Measurements from ENCODE around the gene DOK6. TPM values are rescaled to one million over a fixed set of nuclear protein-coding genes. Genes with fewer than 3 reads are reported as not detected.

The DOK6 gene
- total RNA-seq, 1 experiment from 2014 or later = not detected

DNA sequence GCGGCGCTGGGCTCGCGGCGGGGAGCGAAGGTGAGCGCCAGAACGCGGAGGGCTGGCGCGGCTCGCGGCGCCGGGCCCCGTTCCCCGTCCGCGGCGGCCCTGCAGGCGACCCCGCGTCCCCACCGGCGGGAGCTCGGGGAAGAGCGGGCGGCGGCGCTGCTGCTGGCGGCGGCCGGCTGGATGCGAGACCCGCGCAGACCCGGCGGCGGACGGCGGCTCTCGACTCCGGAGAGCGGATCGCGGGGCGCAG, 213 bp downstream of the DOK6 start:
- Histone ChIP-seq H2AFZ (ENCODE audit: low read length) (no peak overlapping the region), H3K79me2 (ENCODE audit: low read length) (no peaks in the 10 kb centered on the region), H3K36me3 (ENCODE audit: low read depth, low read length) (no peaks in the 10 kb centered on the region), H3K4me2 (ENCODE audit: low read length) (no peak overlapping the region), H4K20me1 (ENCODE audit: low read length) (no peaks in the 10 kb centered on the region), H3F3A (ENCODE audit: low read length, unreplicated experiment) (no peaks in the 10 kb centered on the region), H3K4me3 (ENCODE audit: low read length) (no peak overlapping the region), H3K9me2 (replicated peaks; ENCODE audit: low read length) (no peaks in the 10 kb centered on the region), H3K9ac (ENCODE audit: low read length) (no peak overlapping the region), H3K27me3 (ENCODE audit: low read length) (no peaks in the 10 kb centered on the region), H3K4me1 (ENCODE audit: insufficient read depth, low read length) (no peaks in the 10 kb centered on the region), H3K9me3 (ENCODE audit: low read length) (no peaks in the 10 kb centered on the region), H3K27ac (ENCODE audit: low read length) (no peak overlapping the region)
- intact Hi-C loops (cut with micrococcal nuclease) = no loop called here
- BruUV-seq (replicated peaks) = no TSS peak
- no peak for DNase-seq
- ChIA-PET POLR2A (ENCODE audit: unreplicated experiment) (no interaction called here), CTCF (no interaction called here)
- no peak for TF ChIP-seq EZH2 (IDR thresholded peaks at IDR 0.05; ENCODE audit: low read length, unreplicated experiment)
- no peak for TF ChIP-seq EZH2phosphoT487 (IDR thresholded peaks at IDR 0.05; ENCODE audit: borderline replicate concordance, low read length)
- TF ChIP-seq, protein P1, sequence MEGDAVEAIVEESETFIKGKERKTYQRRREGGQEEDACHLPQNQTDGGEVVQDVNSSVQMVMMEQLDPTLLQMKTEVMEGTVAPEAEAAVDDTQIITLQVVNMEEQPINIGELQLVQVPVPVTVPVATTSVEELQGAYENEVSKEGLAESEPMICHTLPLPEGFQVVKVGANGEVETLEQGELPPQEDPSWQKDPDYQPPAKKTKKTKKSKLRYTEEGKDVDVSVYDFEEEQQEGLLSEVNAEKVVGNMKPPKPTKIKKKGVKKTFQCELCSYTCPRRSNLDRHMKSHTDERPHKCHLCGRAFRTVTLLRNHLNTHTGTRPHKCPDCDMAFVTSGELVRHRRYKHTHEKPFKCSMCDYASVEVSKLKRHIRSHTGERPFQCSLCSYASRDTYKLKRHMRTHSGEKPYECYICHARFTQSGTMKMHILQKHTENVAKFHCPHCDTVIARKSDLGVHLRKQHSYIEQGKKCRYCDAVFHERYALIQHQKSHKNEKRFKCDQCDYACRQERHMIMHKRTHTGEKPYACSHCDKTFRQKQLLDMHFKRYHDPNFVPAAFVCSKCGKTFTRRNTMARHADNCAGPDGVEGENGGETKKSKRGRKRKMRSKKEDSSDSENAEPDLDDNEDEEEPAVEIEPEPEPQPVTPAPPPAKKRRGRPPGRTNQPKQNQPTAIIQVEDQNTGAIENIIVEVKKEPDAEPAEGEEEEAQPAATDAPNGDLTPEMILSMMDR (conservative IDR thresholded peaks at IDR 0.05; ENCODE audit: low read depth, low read length) = no peak
- no peak for ATAC-seq

DNA sequence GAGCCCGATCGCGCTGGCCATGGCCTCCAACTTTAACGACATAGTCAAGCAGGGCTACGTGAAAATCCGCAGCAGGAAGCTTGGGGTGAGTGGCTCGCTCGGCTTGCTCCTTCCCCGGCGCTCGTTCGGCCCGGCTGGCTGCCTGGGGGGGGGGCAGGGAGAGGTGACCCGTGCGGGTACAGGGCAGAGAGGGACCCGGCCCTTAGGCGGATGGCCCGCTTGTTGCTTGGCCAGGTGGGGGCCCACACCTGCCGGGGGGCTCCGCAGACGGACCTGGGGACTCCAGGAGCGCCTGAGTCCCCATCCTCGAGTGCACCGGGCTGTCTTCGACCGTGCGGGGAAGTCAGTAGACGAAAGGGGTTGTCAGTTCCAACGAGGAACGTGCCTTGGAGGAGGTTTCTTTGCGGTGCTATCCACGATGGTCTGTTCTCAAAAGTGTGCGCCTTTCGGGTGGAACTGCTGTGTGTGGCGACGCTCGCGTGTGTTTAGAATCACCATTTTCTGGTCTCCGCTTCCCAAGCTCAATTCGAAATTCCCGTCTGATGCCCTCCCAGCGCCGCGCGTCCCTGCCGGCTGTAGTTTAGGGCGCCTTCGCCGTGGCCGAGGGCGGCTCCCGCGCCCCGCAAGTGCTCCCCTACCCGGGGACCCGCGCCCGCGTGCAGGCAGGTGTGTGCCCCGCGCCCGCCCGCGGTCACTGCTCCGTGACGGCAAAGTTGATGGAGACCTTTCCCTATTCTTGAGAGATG, 711 bp downstream of the DOK6 start:
- Histone ChIP-seq H3K9me3 (ENCODE audit: low read length) (no peaks in the 10 kb centered on the region), H3K4me2 (ENCODE audit: low read length) (no peak overlapping the region), H3K4me3 (ENCODE audit: low read length) (no peak overlapping the region), H3K27me3 (ENCODE audit: low read length) (no peaks in the 10 kb centered on the region), H3K27ac (ENCODE audit: low read length) (no peak overlapping the region), H3K4me1 (ENCODE audit: insufficient read depth, low read length) (no peaks in the 10 kb centered on the region), H4K20me1 (ENCODE audit: low read length) (no peaks in the 10 kb centered on the region), H3K79me2 (ENCODE audit: low read length) (no peaks in the 10 kb centered on the region), H3K36me3 (ENCODE audit: low read depth, low read length) (no peaks in the 10 kb centered on the region), H3F3A (ENCODE audit: low read length, unreplicated experiment) (no peaks in the 10 kb centered on the region), H3K9ac (ENCODE audit: low read length) (no peak overlapping the region), H2AFZ (ENCODE audit: low read length) (no peak overlapping the region), H3K9me2 (replicated peaks; ENCODE audit: low read length) (no peaks in the 10 kb centered on the region)
- DNase-seq (no peak), ATAC-seq (no peak)
- TF ChIP-seq, protein P1 (conservative IDR thresholded peaks at IDR 0.05; ENCODE audit: low read depth, low read length) = no peak
- TF ChIP-seq EZH2phosphoT487 (IDR thresholded peaks at IDR 0.05; ENCODE audit: borderline replicate concordance, low read length) = no peak
- TF ChIP-seq EZH2 (IDR thresholded peaks at IDR 0.05; ENCODE audit: low read length, unreplicated experiment) = no peak
- ChIA-PET CTCF (no interaction called here), POLR2A (ENCODE audit: unreplicated experiment) (no interaction called here)
- intact Hi-C loops (cut with micrococcal nuclease) = no loop called here
- no TSS peak for BruUV-seq (replicated peaks)

DNA sequence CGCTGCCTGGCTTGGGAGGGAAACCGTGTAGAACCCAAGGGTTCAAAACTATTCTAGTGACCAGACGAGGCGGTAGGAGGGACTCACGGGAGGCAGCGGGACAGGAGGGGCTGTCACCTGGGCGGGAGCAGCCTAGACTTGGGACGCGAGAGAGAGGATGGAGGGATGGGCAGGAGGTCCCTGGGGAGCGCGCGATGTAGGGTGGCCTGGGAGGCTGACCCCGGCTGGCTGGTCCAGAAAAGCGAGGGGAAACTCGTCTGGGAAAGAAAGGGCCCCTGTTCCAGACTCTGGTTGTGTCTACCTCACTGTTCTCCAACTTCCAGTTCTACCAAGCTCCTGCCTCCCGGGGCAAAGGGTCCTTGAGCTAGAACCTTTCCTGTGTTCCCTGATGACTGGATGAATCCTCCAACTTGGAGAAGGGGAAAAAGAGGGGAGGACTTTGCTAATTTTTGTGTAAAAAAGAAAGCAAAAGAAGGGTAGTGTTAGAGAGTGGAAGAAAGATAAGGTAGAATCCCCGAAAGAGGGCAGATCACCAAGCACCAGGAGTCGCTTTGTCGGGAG, 1.4 kb downstream of the DOK6 start:
- no peaks in the 10 kb centered on the region for H3K79me2 ChIP-seq (ENCODE audit: low read length)
- H3K4me3 ChIP-seq (ENCODE audit: low read length) = no peak overlapping the region
- H3K36me3 ChIP-seq (ENCODE audit: low read depth, low read length) = no peaks in the 10 kb centered on the region
- ATAC-seq (no peak), DNase-seq (no peak)
- no peaks in the 10 kb centered on the region for H3F3A ChIP-seq (ENCODE audit: low read length, unreplicated experiment)
- H3K9me3 ChIP-seq (ENCODE audit: low read length) = no peaks in the 10 kb centered on the region
- H3K9me2 ChIP-seq (replicated peaks; ENCODE audit: low read length) = no peaks in the 10 kb centered on the region
- H3K27ac ChIP-seq (ENCODE audit: low read length) = no peak overlapping the region
- no peak overlapping the region for H3K4me2 ChIP-seq (ENCODE audit: low read length)
- no peak overlapping the region for H2AFZ ChIP-seq (ENCODE audit: low read length)
- H3K27me3 ChIP-seq (ENCODE audit: low read length) = no peaks in the 10 kb centered on the region
- no peak for TF ChIP-seq EZH2phosphoT487 (IDR thresholded peaks at IDR 0.05; ENCODE audit: borderline replicate concordance, low read length)
- no peak for TF ChIP-seq EZH2 (IDR thresholded peaks at IDR 0.05; ENCODE audit: low read length, unreplicated experiment)
- TF ChIP-seq, protein P1 (conservative IDR thresholded peaks at IDR 0.05; ENCODE audit: low read depth, low read length) = no peak
- ChIA-PET CTCF (no interaction called here), POLR2A (ENCODE audit: unreplicated experiment) (no interaction called here)
- no TSS peak for BruUV-seq (replicated peaks)
- no peaks in the 10 kb centered on the region for H4K20me1 ChIP-seq (ENCODE audit: low read length)
- H3K4me1 ChIP-seq (ENCODE audit: insufficient read depth, low read length) = no peaks in the 10 kb centered on the region
- intact Hi-C loops (cut with micrococcal nuclease) = no loop called here
- no peak overlapping the region for H3K9ac ChIP-seq (ENCODE audit: low read length)
